GM04503 (cell line): ENCODE results near the gene EIF1AX.
"Not testable (repeated sequence)": the region's sequence is repeated elsewhere in the genome, so short reads cannot be mapped to it uniquely, and the experiment has no call there.

Experiments used
- DNase-seq: peaks from one replicate; pipeline ENCODE4 v3.0.0-alpha.2; 2012; ENCODE audit warnings: low read depth

The EIF1AX gene

GRCh38 chrX:20141281-20142220 is at the start of gene EIF1AX:
Gene EIF1AX, minus strand, starts transcription at chrX:20141838. Its CDS starts 198 bp downstream, at chrX:20141640.
- DNase-seq = peak; percentile 94

- no peak for DNase-seq
Measured at GRCh38 chrX:20189171-20189570, 47.5 kb upstream of the EIF1AX start.

- DNase-seq = no peak
Measured at GRCh38 chrX:20181598-20182329, 40.1 kb upstream of the EIF1AX start.

GRCh38 chrX:20177093-20177492 is 35.5 kb upstream of the EIF1AX start:
- DNase-seq = no peak

- DNase-seq = no peak
Measured at GRCh38 chrX:20173856-20174255, 32.2 kb upstream of the EIF1AX start.

GRCh38 chrX:20173313-20173712 is 31.7 kb upstream of the EIF1AX start:
- DNase-seq = no peak

GRCh38 chrX:20171887-20172286 is 30.2 kb upstream of the EIF1AX start:
- no peak for DNase-seq

GRCh38 chrX:20162516-20162915 is 20.9 kb upstream of the EIF1AX start:
- DNase-seq = not testable (repeated sequence)

GRCh38 chrX:20159797-20160385 is 18.3 kb upstream of the EIF1AX start:
- DNase-seq = no peak

- DNase-seq = no peak
Measured at GRCh38 chrX:20151689-20152088, 10.1 kb upstream of the EIF1AX start.

- DNase-seq = no peak
Measured at GRCh38 chrX:20149326-20149725, 7.7 kb upstream of the EIF1AX start.

- no peak for DNase-seq
Measured at GRCh38 chrX:20147561-20147960, 5.9 kb upstream of the EIF1AX start.

GRCh38 chrX:20144491-20144890 is 2.9 kb upstream of the EIF1AX start:
- no peak for DNase-seq

GRCh38 chrX:20143561-20143960 is 1.9 kb upstream of the EIF1AX start:
- DNase-seq = no peak

GRCh38 chrX:20143111-20143510 is 1.5 kb upstream of the EIF1AX start:
- no peak for DNase-seq

GRCh38 chrX:20140420-20140819 is 1.2 kb downstream of the EIF1AX start:
- DNase-seq = no peak

- peak; percentile 89 for DNase-seq
Measured at GRCh38 chrX:20139966-20140365, 1.7 kb downstream of the EIF1AX start.

- DNase-seq = no peak
Measured at GRCh38 chrX:20135944-20136343, 5.7 kb downstream of the EIF1AX start.

- no peak for DNase-seq
Measured at GRCh38 chrX:20132666-20133065, 9.0 kb downstream of the EIF1AX start.

- DNase-seq = no peak
Measured at GRCh38 chrX:20130357-20130756, 11.3 kb downstream of the EIF1AX start.

GRCh38 chrX:20129547-20129946 is 12.1 kb downstream of the EIF1AX start:
- no peak for DNase-seq

GRCh38 chrX:20128670-20129069 is 13.0 kb downstream of the EIF1AX start:
- DNase-seq = no peak

GRCh38 chrX:20127440-20127839 is 14.2 kb downstream of the EIF1AX start:
- DNase-seq = not testable (repeated sequence)
